GM21723 (cell line): ENCODE data around the gene C17orf107.

ENCODE experiments used
- ATAC-seq: cut with Tn5 transposase; IDR thresholded peaks from one replicate; pipeline ENCODE4 v1.9.1; 2021; ENCODE audit warnings: mild to moderate bottlenecking, moderate library complexity; ENCODE audit not compliant: unreplicated experiment

Gene C17orf107

GRCh38 chr17:4948166-4948930 lies 49.0 kb downstream of the C17orf107 start, which contains the start of gene PFN1:
Gene PFN1 (minus strand): TSS chr17:4948530. CDS start chr17:4948394, 136 bp downstream.
- ATAC-seq = peak; percentile 15

GRCh38 chr17:4948931-4949320 lies 49.6 kb downstream of the C17orf107 start:
- peak; percentile 29 for ATAC-seq

GRCh38 chr17:4949321-4950074 lies 50.2 kb downstream of the C17orf107 start:
- peak; percentile 26 for ATAC-seq

- ATAC-seq = peak; percentile 12
These were observed 50.9 kb downstream of the C17orf107 start for GRCh38 chr17:4950075-4950745.

GRCh38 chr17:4950746-4951204 lies 51.4 kb downstream of the C17orf107 start, which contains the start of gene ENO3:
Gene ENO3 (plus strand): TSS chr17:4951119. CDS start chr17:4951830, 711 bp downstream.
- ATAC-seq = no peak

- ATAC-seq = no peak
These were observed 52.1 kb downstream of the C17orf107 start for GRCh38 chr17:4951486-4951885.
